Astrocyte (in vitro differentiated cells and primary cell): ENCODE measurements around the gene MMS19.

Source experiments
- EZH2 ChIP-seq: IDR thresholded peaks from 2 replicates; pipeline ENCODE4 v1.6.1; 2012; ENCODE audit warnings: mild to moderate bottlenecking, low read length, inconsistent platforms; ENCODE audit not compliant: insufficient read depth
- TF ChIP-seq, protein P1 (sequence below): IDR thresholded peaks from 2 replicates; pipeline ENCODE4 v1.5.1; 2011; ENCODE audit warnings: low read depth, mild to moderate bottlenecking, inconsistent platforms, low read length, moderate library complexity; ENCODE audit not compliant: insufficient read depth

DNA sequence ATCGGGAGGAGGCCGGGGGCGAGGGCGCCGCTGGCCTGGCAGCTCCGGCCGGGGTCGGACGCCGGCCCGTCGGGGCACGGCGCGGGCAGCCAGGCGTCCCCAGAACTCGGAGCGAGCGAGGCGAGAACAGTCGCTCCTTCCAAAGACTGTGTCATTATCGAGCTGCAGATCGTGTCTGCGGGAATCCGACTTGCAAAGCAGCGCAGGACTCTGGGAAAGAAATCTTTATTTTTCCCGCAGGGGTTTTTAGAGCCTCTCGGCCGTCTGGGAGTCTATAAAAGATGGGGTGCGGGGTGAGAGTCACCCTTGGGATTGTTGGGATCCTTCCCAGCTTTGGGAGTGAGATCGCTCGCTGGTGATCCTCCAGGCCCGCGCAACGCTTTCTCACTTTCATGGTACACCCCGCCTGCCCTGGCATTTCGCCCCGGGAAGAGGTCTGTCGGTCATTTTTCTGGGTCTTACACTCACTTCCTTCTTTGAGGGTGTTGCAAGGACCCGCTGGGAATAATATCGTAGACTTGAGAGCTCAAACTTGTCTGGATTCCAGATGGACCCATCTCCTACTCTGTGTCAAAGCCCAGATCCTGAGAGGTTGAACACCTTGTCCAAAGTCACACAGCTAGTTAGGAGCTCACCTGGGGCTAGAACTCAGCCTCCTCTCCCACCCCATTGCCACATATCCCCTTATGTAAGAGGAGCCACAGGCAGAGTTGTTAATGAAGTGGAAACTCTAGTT, 1.5 kb upstream of the MMS19 start:
- no peak for TF ChIP-seq EZH2
- TF ChIP-seq, protein P1, sequence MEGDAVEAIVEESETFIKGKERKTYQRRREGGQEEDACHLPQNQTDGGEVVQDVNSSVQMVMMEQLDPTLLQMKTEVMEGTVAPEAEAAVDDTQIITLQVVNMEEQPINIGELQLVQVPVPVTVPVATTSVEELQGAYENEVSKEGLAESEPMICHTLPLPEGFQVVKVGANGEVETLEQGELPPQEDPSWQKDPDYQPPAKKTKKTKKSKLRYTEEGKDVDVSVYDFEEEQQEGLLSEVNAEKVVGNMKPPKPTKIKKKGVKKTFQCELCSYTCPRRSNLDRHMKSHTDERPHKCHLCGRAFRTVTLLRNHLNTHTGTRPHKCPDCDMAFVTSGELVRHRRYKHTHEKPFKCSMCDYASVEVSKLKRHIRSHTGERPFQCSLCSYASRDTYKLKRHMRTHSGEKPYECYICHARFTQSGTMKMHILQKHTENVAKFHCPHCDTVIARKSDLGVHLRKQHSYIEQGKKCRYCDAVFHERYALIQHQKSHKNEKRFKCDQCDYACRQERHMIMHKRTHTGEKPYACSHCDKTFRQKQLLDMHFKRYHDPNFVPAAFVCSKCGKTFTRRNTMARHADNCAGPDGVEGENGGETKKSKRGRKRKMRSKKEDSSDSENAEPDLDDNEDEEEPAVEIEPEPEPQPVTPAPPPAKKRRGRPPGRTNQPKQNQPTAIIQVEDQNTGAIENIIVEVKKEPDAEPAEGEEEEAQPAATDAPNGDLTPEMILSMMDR = no peak
